WI38 (cell line): ENCODE data around the gene CUX1.

Experiments used
- H3K4me3 ChIP-seq: 2 replicates; pipeline ENCODE4 v1.5.1; 2011; ENCODE audit warnings: low read depth, mild to moderate bottlenecking, control low read depth, low read length
- CTCF ChIP-seq: IDR thresholded peaks from 2 replicates; pipeline ENCODE4 v1.5.1; 2012; ENCODE audit warnings: low read depth, mild to moderate bottlenecking, control low read depth, low read length

The CUX1 gene

GRCh38 chr7:101780281-101780680, 37.1 kb upstream of the CUX1 start:
- no peak for TF ChIP-seq CTCF
- H3K4me3 ChIP-seq, result no peak overlapping the region

- H3K4me3 ChIP-seq, result no peak overlapping the region
- TF ChIP-seq CTCF, result no peak
These were observed 36.0 kb upstream of the CUX1 start for GRCh38 chr7:101781439-101781838.

GRCh38 chr7:101782476-101782875, 35.0 kb upstream of the CUX1 start:
- H3K4me3 ChIP-seq, result no peak overlapping the region
- no peak for TF ChIP-seq CTCF

GRCh38 chr7:101782896-101783295, 34.5 kb upstream of the CUX1 start:
- no peak for TF ChIP-seq CTCF

GRCh38 chr7:101783381-101784181, 33.8 kb upstream of the CUX1 start:
- no peak overlapping the region for H3K4me3 ChIP-seq
- no peak for TF ChIP-seq CTCF

More at GRCh38 chr7:101782896-101783295, 34.5 kb upstream of the CUX1 start:
- no peak overlapping the region for H3K4me3 ChIP-seq

GRCh38 chr7:101784292-101785127, 32.9 kb upstream of the CUX1 start:
- H3K4me3 ChIP-seq, result no peak overlapping the region
- no peak for TF ChIP-seq CTCF

- no peak for TF ChIP-seq CTCF
- H3K4me3 ChIP-seq, result no peak overlapping the region
These were observed 29.6 kb upstream of the CUX1 start for GRCh38 chr7:101787864-101788263.
